K562 (cell line): ENCODE measurements around the gene UGT1A6. TPM values are rescaled to one million over a fixed set of nuclear protein-coding genes. Genes with fewer than 3 reads are reported as not detected.

Source experiments
- CTCFL ChIP-seq: IDR thresholded peaks from 2 replicates; pipeline ENCODE4 v1.6.1; 2011; ENCODE audit warnings: borderline replicate concordance, low read depth, mild to moderate bottlenecking, moderate library complexity, low read length; ENCODE audit not compliant: insufficient read depth, poor library complexity, severe bottlenecking
- FOXA3 ChIP-seq, 2 experiments: fragments of 450-650 bp in 1 of 2; sonication (generic) in 1 of 2; formaldehyde crosslinking; IDR thresholded peaks in 1 of 2; conservative IDR thresholded peaks in 1 of 2; 2 replicates each; pipeline versions ENCODE4 v1.4.0 to v1.8.0; 2020 to 2022; ENCODE audit warnings: mild to moderate bottlenecking in 2 of 2, missing genetic modification reagents in 1 of 2
- GMEB1 ChIP-seq: fragments of 250-450 bp; sonication (Bioruptor Pico); IDR thresholded peaks from 2 replicates; pipeline ENCODE4 v1.4.0; 2020; ENCODE audit warnings: mild to moderate bottlenecking
- ILF3 ChIP-seq: fragments of 450-650 bp; IDR thresholded peaks from 2 replicates; pipeline ENCODE4 v1.6.1; 2018; ENCODE audit warnings: antibody characterized with exemption, mild to moderate bottlenecking, moderate library complexity, borderline replicate concordance
- KLF13 ChIP-seq: fragments of 450-650 bp; IDR thresholded peaks from 2 replicates; pipeline ENCODE4 v1.6.1; 2016; ENCODE audit warnings: missing genetic modification characterization, low read depth, mild to moderate bottlenecking, missing compliant biosample characterization, moderate library complexity, borderline replicate concordance
- MLX ChIP-seq, 2 experiments: fragments of 450-650 bp in 1 of 2; sonication (generic) in 1 of 2; formaldehyde crosslinking; conservative IDR thresholded peaks; 2 replicates each; pipeline versions ENCODE4 v1.4.0 to v1.8.1; 2020 to 2022; ENCODE audit warnings: mild to moderate bottlenecking in 1 of 2, missing genetic modification reagents in 1 of 2
- NFE2 ChIP-seq: IDR thresholded peaks from 2 replicates; pipeline ENCODE4 v1.6.1; 2014; ENCODE audit warnings: antibody characterized with exemption, low read depth
- PML ChIP-seq: IDR thresholded peaks from 2 replicates; pipeline ENCODE4 v1.6.1; 2012; ENCODE audit warnings: low read length, inconsistent platforms
- PYGO2 ChIP-seq: fragments of 450-650 bp; IDR thresholded peaks from 2 replicates; pipeline ENCODE4 v1.6.1; 2016; ENCODE audit warnings: mild to moderate bottlenecking, missing genetic modification characterization, moderate library complexity, missing compliant biosample characterization
- SFPQ ChIP-seq: fragments of 200-400 bp; formaldehyde crosslinking; IDR thresholded peaks from 2 replicates; pipeline ENCODE4 v1.6.1; 2017; ENCODE audit warnings: mild to moderate bottlenecking, low read depth, low read length, moderate library complexity
- SIN3A ChIP-seq, 2 experiments: fragments of 150-350 bp in 1 of 2; IDR thresholded peaks; 2 replicates each; pipeline ENCODE4 v1.6.1; 2011 to 2016; ENCODE audit warnings: borderline replicate concordance in 2 of 2, low read depth in 2 of 2, low read length in 2 of 2, mild to moderate bottlenecking in 2 of 2, moderate library complexity in 2 of 2; ENCODE audit not compliant: control insufficient read depth in 1 of 2
- TEAD2 ChIP-seq: fragments of 450-650 bp; IDR thresholded peaks from 2 replicates; pipeline ENCODE4 v1.6.1; 2016; ENCODE audit warnings: missing genetic modification characterization, control low read depth, missing compliant biosample characterization
- polyA plus RNA-seq, 8 experiments: library from polyadenylated mRNA; depleted of rRNA in 4 of 8; stranded (reverse) in 5 of 8; unstranded in 3 of 8; fragments of >200 nt; fragmentation: Nextera tagmentation in 2 of 8; fragmentation: Illumina TruSeq in 1 of 8; extraction: Ambion mirVana in 2 of 8; extraction: Trizol in 1 of 8; gene quantifications; 2 replicates each; pipeline versions ENCODE4 v1.2.1 to v1.2.3, GENCODE V29; 2011 to 2014; ENCODE audit warnings: inconsistent platforms in 1 of 8, missing spikeins in 1 of 8
- total RNA-seq, 7 experiments: library from RNA; depleted of rRNA in 6 of 7; stranded (reverse); fragments of >200 nt in 6 of 7; fragmentation: Illumina TruSeq in 2 of 7; extraction: Trizol in 2 of 7; gene quantifications; 2 replicates each; pipeline versions ENCODE4 v1.2.1 to v1.2.3, GENCODE V29; 2011 to 2021; ENCODE audit warnings: low replicate concordance in 1 of 7

The UGT1A6 gene
- total and polyA plus RNA-seq, 9 of the 15 experiments (the other 6 are each of a cell fraction or from before 2014, with no cell fraction given): not detected

GRCh38 chr2:233679196-233679595, 13.5 kb upstream of the UGT1A6 start (continued):
- no peak for TF ChIP-seq CTCFL
- no peak for TF ChIP-seq SFPQ
- TF ChIP-seq PYGO2 (tag): no peak
- no peak for TF ChIP-seq NFE2
- TF ChIP-seq ILF3: no peak
- TF ChIP-seq FOXA3 (CRISPR knock-in tag; conservative IDR thresholded peaks at IDR 0.05 in 1 of 2, IDR thresholded peaks at IDR 0.05 in 1 of 2): no peak
- no peak for TF ChIP-seq KLF13
- no peak for TF ChIP-seq MLX (CRISPR knock-in tag; conservative IDR thresholded peaks at IDR 0.05)
- TF ChIP-seq PML: no peak
- TF ChIP-seq TEAD2 (tag): no peak
- no peak for TF ChIP-seq GMEB1
- TF ChIP-seq SIN3A (IDR thresholded peaks at IDR 0.05; ENCODE audit: borderline replicate concordance in 2 of 2, control insufficient read depth in 1 of 2, low read depth in 2 of 2, low read length in 2 of 2): no peak
